HG03460 (cell line): ENCODE results near the gene SIRPG.
"Not testable (repeated sequence)": the region's sequence is repeated elsewhere in the genome, so short reads cannot be mapped to it uniquely, and the experiment has no call there.

ENCODE experiments used
- ATAC-seq: cut with Tn5 transposase; IDR thresholded peaks from one replicate; pipeline ENCODE4 v1.9.1; 2021; ENCODE audit not compliant: unreplicated experiment

SIRPG gene

DNA sequence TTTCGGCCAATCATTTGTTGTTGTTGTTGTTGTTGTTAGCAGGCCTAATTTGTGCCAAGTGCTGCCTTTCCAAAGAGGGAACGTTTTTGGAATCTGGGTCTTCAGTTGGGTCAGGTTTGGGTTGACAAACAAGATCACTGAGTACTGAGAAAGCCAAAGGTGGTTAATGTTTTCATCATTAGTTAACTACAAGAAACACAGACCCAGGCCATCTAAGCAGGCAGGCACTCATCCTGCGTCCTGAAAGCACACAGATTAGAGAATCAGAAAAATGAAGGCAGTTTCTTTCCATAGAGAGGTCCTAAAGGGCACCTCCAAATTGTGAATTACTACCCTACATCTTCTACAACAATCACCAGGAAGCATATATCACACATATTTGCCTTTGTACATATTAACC is 15.1 kb upstream of the SIRPG start:
- no peak for ATAC-seq

DNA sequence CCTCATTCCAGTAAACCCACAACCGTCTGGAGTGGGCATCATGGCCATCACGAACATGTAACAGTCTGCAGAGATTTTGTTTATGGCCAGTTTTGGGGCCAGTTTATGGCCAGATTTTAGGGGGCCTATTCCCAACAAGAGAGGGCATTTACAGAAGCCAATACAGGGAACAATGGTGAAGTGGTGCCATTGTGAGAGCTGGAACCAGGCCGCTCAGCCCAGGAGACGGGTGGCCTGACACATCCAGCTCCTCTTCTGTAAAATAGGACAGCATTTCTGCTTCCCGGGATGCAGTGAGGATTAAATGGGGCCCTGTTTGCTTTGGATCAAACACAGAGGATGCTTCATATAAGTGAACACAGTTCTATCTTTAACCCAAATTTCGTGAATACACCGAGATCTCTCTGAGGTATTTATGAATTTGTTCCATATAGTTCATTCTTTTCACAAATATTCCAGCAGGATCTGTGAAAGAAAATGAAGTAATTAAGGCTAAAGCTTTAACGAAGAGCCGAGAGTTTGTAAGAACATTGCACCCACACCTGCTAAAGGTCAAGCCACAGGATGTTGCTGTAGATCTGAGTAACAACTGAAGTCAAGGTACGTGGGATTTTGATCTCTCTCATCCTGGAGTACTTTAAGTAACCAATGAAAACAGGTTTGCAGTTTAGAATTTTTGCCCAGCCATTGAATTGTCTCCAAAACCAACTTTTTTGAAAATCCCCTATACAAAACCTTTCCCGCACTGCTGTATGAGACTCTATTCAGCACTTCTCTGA is 14.5 kb upstream of the SIRPG start:
- ATAC-seq = no peak

DNA sequence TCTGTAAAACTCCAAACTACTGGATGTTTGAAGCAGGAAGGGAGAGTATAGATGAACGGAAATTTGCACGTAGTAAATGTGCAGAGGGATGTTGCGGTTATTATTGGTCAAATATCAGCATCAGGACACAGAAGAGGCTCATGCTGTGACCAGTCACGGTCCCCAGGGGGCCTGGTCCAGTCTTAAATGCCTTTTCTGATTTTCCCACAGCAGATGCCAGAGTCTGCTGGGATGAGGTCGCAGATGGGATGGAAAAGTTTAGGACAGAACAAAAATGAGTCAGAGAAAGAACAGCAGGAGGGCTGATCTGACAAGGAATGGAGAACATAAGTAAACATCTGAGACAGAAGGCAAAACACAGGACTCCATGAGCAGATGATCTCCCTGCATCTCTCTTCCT is 11.7 kb upstream of the SIRPG start:
- ATAC-seq = no peak

DNA sequence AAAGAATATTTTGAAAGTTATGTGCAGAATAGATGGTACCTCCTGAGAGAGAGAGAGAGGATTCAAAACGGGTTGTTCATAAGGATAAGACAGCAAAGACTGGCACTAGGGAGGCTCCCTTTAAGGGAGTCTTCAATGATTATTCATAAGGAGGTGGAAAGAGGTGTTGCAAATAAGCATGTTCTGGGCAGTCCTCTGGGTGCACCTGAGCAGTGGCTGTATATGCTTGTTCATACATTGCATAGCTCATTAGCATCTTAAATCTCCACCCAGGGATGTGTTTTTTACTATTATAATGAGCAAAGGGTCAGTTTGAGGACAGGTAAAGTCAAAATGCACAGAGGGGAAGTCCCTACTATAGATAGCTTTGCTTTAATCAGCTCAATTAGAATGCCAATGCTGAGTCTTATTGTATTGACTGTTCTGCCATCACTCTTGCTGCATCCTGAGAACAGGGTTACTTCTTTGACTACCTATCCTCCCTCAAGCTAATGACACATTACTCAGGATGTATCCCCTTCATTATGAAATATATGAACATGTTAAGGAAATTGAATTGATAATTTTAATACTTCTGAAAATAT is 10.0 kb upstream of the SIRPG start:
- no peak for ATAC-seq

DNA sequence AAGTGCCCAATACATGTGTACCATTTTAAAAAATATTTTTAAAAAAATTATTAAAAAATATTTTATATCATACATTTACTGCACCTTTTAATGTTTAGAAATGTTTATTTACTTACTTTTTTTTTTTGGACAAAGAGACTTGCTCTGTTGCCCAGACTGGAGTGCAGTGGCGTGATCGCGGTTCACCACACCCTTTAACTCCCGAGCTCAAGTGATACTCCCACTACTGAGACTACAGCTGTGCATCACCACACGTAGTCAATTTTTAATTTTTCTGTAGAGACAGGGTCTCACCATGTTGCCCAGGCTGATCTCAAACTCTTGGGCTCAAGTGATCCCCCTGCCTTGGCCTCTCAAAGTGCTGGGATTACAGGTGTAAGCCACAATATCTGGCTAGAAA is 9.2 kb upstream of the SIRPG start:
- ATAC-seq = no peak

DNA sequence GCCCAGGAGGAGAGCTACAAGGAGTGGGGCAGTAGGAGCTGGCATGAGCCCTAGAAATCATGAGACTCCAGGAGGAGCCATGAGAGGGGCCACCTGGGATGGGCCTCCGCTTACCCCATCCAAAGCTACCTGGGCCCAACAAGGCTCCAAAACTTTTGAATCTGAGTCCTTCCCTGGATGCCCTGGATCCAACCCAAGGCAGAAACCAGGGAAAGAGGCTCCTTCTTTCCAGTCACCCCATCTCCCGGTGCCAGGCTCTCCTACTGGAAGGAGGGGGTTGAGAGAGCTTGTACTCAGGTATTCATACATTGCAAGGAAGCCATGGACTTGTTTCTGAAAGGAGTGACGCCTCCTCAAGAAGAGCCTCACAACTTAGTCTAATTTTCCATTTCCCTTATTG is 7.8 kb upstream of the SIRPG start:
- ATAC-seq = no peak

DNA sequence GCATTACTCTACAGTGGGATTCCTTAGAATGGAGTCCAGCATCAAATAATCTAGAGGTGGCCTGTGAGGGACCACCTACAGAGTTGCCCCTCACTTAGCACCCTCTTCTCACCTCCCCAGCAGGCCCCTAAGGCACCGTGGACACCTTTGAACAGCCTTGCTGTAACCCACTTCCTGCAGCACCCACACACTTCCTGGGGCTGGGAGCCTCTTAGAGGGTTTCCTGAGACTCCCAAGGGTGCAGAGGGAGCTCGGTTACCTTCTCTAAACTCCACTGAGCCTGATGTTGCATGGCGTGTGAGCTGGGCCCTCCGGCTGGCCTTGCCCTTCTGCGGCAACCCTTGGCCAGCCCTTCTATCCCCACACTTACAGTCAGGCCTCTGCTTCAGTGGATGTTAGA is 7.3 kb upstream of the SIRPG start:
- ATAC-seq = no peak

DNA sequence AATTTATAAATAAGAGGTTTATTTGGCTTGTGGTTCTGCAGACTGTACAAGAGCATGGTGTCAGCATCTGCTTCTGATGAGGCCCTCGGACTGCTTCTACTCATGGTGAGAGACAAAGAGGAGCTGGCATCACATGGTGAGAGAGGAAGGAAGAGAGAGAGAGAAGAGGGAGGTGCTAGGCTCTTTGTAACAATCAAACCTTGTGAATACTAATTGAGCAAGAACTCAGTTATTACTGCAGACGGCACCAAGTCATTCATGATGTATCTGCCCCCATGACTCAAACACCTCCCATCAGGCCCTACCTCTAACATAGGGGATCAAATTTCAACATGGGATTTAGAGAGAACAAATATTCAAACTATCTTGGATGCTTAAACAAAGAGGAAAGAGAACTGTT is 6.3 kb upstream of the SIRPG start:
- ATAC-seq = no peak

DNA sequence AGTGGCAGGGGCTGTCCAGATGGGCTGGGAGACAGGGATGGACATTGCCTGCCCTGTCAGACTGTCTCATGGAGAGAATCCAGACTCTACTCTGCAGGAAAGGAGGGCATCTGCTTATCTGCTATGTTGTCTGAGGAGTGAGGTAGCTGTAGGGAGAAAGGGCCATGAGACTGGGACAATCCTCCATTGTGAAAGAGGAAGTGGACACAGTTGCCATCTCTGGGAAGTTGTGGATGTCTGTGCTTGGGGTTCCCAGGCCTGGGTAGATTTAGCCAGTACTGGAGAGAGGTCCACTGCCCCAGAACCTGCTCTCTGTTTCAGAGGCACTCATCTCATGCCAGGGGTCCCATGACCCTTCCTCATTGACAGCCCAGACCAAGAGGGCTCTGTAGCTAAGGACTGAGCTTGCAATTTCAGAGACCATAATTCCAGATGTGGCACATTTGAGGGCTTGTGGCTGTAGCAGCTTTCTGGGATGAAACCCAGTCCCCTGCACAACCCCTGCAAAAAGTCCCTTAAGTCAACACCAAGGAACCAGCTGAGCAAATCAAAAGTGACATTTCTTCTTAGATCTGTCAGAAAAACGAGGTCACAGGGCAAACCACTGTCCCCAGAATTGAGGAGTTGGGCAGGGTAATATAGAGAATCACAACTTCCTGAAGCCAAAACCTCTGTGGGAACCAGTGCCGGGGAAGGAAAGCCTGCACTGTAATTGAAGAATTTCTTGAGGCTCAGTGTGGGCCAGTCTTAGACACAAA is 4.1 kb upstream of the SIRPG start:
- ATAC-seq = no peak

DNA sequence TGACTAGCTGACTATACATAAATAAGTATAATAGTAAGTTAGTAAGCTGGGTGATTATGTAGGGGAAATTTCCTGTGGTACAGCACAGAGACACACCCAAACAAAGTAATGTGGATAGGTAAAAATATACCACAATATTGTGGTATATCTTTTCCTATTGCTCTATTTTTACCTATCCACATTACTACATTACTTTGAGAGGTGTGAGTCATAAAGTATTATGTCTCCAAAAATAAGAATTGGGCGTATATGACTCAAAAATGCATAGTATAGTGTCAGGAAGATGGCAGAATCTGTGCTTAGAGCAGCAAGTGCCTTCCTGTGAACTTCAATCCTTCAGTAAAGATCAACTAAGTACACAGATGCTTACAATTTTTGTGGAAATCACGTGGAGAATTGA is 2.7 kb upstream of the SIRPG start:
- no peak for ATAC-seq

DNA sequence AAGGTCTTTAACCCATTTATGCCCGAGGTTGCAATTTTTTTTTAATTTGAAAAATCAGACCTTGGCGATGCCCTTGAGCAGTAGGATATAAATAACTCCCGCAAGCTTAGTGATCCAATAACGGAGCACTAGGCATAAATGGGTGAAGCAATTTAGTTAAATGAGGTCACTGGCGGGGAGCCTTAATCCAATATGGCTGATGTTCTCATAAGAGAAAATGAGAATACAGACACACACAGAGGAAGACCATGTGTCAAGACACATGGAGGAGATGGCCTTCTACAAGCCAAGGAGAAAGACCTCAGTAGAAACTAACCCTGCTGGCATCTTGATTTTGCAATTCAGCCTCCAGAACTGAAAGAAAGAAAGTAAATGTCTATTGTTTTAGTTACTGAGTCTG is 735 bp downstream of the SIRPG start:
- no peak for ATAC-seq

DNA sequence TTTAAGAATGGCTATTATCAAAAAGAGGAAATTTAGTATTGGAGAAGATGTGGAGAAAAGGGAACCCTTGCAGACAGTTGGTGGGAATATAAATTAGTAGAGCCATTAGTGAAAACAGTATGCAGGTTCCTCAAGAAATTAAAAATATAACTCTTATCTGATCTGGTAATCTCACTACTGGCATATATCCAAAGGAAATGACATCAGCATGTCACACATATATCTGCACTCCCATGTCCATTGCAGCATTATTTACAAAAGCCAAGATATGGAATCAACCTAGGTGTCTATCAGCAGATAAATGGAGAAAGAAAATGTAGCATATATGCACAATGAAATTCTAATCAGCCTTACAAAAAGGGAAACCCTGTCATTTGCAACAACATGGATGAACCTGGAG is 2.6 kb downstream of the SIRPG start:
- no peak for ATAC-seq

DNA sequence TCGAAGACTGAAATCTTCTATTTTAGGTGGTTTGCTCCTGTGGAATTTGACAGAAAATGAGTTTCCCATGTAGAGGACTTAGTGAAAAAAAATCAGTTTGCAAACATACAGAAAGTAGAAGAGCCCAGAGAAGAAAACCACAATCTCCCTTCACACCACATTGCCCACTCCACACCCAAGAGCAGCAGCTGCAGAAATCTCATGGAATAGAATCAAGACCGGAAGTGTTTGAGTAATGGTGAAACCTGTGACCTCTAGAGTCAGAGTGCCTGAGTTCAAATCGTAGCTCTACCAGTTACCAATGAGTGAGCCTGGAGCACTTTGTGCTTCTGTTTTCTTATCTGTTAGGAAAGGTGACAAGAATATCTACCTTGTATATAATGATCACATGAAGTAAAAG is 4.6 kb downstream of the SIRPG start:
- ATAC-seq = no peak

DNA sequence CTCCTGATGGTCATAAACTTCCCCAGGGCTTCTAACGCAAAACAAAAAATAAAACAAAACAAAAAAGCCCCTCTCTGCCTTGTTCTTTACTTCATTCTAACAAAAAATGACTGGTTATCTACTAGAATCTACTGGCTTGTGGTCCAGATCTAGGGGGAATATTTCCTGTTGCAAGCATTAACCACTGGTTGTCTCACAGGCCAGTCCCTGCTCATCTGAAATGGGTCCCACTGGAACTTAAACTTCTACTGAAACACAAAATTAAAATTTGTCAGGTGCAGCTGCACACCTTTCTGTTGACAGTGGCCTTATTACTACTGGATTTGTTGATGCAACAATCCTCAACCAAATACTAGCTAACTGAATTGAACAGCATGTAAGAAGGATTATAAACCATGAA is 5.5 kb downstream of the SIRPG start:
- ATAC-seq = no peak

DNA sequence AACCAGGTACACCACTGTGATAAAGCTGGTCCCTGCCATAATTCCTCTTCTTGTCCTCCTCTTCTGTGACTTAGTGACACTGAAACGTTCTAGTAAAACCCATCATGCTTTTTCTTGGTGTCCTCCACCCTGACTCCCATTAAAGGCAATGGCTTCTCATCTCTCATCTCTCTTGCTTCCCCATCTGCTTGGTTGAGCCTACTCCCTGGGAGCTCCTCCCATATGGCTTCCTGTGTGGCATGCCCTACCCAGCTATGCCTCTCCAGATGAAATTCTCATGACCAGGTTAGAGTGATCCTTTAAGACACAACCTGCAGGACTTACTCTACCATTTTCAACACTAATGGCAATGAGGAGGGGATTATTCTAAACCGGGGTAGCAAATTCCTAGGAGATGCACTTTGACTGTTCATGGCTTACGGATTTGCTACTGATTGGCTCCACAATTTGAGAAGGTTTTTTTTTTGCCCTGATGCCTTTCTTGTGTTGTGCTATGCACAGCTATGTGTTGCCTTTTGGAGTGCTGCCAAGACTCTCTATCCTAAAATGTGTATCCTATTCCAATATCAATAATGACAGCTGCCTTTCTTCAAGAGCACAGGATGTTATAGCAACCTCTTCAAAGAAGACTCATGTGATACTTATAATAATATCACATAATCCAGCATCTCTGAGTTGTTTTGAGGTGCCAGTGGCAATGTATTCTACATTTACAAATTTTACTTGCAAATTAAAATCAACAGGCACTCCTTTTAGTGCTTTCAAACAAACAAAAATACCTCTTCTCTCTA is 6.1 kb downstream of the SIRPG start:
- ATAC-seq = no peak

DNA sequence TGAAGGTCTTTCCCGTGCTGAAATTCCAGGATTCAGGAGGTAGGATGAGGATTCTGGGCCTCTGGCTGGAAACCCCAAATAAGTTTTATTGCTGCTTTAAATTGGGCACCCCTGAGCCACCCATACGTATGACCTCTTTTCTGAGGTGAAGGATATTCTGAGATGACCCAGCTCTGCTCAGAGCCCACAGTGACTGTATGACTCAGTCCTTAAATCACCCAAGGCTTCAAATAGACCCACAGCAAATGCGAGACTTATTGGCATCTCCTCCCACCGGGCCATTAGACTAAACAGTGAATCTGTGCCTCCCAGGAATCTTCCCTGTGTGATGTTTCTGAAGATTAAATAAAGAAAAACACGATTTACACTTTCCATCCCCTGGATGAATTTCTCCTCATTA is 9.5 kb downstream of the SIRPG start:
- no peak for ATAC-seq

DNA sequence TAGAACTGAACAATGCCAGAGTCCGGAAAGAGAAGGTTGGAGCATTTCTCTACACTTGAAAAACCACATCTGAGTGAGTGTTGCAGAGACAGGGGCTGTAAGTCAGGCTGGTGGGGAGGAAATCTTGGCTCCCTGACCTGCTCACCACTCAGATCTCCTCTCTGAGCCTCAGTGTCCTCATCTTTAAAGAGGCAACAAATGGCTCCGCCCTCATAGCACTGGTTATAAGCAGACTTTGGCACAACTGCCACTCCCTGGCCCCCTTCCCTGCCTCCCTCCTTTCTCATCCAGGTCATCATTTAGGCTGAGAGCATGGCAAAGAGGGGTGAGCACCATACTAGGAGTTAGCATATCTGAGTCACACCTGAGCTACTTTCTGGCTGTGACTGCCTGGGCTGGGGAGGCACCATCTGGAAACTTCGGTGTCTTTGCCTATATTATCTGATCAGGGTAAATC is 10.6 kb downstream of the SIRPG start:
- ATAC-seq = no peak

DNA sequence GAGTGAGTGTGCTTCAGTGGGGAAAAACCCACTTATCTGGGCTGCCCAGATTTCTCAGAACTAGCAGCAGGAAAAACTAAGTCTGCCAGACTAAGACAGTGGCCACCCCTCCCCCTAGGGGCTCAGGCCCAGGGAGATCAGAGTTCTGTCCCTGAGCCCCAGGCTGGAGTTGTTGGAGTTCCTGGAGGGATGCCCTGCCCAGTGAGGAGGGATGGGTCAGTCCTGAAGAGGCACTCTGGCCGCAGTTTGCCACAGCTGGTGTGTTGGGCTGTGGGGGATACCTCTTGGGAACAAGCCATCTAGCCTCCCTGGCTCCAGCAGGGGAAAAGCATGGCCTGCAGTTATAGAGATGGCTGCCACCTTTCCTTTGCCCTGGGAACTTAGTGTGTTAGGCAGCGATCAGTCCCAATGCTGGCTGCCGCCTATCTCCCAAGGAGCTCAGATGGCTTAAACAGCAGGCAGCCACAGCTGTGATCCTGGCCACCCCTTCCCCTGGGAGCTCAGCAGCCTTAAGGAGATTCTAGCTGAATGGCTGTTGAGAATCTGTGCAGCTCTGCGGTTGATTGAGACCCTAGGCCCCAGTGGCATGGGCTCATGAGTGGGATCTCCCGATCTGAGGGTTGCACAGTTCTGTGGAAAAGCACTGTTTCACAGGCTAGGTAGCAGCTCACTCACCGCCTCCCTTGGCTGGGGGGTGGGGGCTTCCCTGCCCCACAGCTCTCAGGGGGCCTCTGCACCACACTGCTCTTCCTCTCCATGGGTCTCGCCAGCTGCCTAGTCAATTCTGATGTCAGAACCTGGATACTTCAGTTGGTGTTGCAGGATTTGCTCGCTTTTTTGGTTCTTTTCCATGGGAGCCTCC is 13.2 kb downstream of the SIRPG start:
- no peak for ATAC-seq

DNA sequence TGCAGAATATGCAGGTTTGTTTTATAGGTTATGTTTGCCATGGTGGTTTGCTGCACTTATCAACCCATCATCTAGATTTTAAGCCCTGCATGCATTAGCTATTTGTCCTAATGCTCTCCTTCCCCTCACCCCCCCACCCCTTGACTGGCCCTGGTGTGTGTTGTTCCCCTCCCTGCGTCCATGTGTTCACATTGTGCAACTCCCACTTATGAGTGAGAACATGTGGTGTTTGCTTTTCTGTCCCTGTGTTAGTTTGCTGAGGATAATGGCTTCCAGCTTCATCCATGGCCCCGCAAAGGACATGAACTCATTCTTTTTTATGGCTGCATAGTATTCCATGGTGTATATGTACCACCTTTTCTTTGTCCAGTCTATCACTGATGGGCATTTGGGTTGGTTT is 18.9 kb downstream of the SIRPG start:
- ATAC-seq = not testable (repeated sequence)

DNA sequence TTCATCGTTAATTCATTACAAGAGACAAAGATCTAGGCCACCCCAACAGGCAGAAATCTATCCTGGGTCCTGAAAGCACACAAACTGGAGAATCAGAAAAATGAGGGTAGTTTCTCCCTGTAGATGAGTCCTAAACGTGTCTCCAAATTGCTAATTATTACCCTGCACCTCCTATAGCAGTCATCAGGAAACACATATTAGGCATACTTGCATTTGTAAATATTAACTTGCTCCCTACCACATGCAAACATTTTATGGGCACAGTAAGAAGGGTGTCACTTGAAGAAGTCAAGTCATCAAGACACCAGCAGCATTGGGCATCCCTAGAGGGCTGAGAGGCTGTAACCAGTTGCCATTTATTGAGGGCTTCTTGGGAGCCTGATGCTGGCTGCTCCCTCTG is 19.8 kb downstream of the SIRPG start:
- ATAC-seq = no peak

DNA sequence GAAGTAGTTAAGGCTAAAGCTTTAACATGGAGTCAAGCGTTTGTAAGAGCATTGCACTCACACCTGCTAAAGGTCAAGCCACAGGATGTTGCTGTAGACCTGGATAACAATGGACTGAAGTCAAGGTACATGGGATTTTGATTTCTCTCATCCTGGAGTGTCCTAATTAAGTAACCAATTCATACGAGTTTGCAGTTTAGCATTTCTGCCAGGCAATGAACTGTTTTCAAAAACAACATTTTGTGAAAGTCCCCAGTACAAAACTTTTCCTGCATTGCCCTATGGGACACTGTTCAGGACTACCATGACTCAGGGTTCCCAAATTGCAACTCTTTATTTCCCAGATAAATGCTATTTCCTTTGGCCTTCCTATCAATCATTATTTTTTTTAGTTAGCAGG is 20.4 kb downstream of the SIRPG start:
- no peak for ATAC-seq
